ENCODE results near the gene NOL12.

Gene NOL12, protein sequence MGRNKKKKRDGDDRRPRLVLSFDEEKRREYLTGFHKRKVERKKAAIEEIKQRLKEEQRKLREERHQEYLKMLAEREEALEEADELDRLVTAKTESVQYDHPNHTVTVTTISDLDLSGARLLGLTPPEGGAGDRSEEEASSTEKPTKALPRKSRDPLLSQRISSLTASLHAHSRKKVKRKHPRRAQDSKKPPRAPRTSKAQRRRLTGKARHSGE

DNA sequence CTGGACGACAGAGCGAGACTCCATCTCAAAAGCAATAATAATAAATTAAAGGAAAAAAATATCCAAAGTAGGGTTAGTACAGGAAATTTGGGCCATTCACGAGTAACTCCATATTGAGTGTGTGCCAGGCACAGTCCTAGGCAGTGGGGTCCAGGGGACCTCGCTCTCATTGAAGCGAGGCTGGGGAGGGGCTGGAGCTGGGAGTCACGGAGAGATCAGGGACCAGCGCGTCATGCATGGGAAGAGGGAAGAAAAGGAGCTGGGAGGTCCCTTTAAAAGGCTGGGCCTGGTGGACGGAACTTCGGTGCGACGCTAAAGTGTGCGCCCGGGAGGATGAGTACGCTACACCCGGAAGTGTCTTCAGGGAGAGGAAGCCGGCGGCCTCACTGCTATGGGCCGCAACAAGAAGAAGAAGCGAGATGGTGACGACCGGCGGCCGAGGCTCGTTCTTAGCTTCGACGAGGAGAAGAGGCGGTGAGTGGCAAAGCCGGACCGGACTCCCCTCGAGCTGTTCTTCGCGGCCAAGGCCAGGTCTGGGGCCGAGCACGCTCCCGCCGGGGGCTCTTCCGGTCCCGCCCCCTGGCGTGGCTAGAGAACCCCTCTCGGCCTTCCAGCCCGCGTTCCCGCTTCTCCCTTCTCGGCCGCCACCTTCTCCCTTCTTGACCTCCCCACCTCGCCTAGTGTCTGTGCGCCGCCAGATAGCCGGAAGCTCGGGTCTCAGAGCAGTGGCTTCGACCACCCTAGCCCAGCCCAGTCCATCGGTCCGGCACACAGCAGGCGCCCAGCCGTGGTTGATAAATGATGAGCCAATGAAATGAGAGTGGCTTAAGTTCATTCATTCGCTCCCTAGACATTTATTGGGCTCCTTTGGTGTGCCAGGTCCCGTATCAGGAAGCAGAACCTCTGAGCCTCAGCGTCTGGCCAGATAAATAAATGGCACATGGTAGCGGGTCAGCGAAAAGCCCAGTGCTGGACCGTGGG lies at the start of gene NOL12:
Gene NOL12 (plus strand): TSS at position 342 of the 981 bp plus-strand sequence. CDS start 50 bp downstream, at position 392.
- Histone ChIP-seq H3K27ac (peak within 1 kb of the TSS; percentile 39 to 91), H3K4me3 (peak within 1 kb of the TSS; percentile 81)
- TF ChIP-seq, protein P1, sequence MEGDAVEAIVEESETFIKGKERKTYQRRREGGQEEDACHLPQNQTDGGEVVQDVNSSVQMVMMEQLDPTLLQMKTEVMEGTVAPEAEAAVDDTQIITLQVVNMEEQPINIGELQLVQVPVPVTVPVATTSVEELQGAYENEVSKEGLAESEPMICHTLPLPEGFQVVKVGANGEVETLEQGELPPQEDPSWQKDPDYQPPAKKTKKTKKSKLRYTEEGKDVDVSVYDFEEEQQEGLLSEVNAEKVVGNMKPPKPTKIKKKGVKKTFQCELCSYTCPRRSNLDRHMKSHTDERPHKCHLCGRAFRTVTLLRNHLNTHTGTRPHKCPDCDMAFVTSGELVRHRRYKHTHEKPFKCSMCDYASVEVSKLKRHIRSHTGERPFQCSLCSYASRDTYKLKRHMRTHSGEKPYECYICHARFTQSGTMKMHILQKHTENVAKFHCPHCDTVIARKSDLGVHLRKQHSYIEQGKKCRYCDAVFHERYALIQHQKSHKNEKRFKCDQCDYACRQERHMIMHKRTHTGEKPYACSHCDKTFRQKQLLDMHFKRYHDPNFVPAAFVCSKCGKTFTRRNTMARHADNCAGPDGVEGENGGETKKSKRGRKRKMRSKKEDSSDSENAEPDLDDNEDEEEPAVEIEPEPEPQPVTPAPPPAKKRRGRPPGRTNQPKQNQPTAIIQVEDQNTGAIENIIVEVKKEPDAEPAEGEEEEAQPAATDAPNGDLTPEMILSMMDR (IDR thresholded peaks at IDR 0.05), result no peak
- DNase-seq (ENCODE audit: low spot score), result no peak

DNA sequence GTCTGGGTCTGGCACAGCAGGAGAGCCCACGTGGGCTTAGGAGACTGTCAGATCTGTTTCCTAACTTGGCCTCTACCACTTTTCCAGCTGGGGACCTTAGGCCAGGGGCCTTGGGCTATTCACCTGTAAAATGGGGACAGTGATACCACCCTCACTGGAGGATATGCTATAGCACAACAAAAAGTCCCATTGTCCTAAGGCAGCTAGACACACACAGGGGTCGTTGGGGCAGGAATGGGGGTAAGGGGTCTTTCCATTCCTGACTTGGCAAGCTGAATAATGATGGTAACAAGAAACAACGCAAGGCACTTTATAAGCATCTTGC lies 49.2 kb upstream of the NOL12 start:
- no peak overlapping the region for H3K4me3 ChIP-seq
- no peak for DNase-seq (ENCODE audit: low spot score)
- peak overlapping the region in 1 of 2 donors; percentile 17 for H3K27ac ChIP-seq
- TF ChIP-seq, protein P1 (IDR thresholded peaks at IDR 0.05), result no peak

DNA sequence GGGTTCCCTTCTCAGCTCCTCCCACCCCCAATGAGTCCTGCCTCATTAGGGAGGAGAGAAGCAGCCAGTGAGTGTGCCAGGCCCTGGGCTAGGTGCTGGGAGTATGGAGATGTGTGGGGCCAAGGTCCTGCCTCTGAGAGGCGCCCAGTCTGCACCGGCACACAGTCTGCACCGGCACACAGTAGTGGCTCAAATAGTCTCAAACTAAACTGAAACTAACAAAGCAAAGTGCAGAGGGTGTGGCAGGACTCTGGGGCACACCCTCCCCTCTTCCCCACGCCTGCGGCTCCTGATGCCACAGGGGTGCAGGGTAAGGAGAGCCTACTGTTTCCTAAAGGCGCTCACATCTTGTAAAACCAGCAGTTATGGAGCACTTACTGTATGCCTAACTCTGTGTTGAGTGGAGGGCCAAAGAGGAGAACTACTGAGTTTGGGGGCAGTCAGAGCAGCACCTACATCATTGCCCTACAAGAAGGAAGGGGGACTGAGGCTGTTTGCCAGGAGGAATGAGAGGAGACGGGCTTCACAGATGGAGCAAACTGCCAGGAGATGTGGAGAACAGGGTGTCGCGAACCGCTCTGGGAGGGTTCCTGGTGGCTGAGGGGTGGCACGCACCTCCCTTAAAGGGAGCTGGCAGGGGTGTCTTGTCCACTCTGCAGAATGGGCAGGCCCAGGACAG lies 47.6 kb upstream of the NOL12 start:
- H3K4me3 ChIP-seq, result peak overlapping the region; percentile 79
- TF ChIP-seq, protein P1 (IDR thresholded peaks at IDR 0.05), result no peak
- DNase-seq (ENCODE audit: low spot score), result no peak
- peak overlapping the region in 1 of 2 donors; percentile 78 for H3K27ac ChIP-seq

DNA sequence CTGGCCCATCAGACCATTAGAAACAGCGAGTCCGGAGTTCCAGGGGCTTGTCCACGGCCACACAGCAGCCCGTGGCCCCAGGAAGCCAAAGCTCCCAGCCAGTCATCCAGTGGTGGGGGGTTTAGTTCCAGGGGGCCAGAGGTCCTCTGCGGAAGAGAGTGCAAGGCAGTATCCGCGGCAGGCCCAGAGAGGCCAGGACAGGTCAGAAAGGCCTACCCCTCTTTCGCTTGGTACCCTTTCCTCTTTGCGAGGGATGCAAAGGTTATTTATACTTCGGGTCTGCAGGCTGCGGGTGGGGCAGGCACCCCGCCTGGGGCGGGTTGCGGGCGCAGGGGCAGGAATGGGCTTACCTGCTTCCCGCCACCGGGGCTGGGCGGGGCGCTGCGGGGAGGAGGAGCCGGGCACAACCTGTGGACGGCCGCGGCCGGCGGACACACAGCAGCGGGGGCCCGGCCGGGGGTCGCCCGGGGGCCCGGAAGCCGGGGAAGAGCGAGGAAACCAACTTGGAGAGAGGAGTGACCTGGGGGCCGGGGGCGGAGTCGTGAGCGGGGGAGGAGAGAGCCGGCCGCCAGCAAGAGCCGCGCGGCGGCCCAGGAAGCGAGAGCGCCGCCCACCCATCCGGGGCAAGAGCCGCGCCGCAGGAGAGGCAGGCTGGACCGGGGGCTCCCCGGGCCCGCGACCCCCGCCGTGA lies 46.9 kb upstream of the NOL12 start, which contains the start of gene SH3BP1:
Gene SH3BP1 (plus strand): TSS at position 600 of the 691 bp plus-strand sequence. CDS start 119 bp downstream, outside the sequence.
- Histone ChIP-seq H3K4me3 (peak within 1 kb of the TSS; percentile 79), H3K27ac (peak within 1 kb of the TSS in 1 of 2 donors; percentile 78)
- no peak for DNase-seq (ENCODE audit: low spot score)
- TF ChIP-seq, protein P1 (IDR thresholded peaks at IDR 0.05), result no peak

DNA sequence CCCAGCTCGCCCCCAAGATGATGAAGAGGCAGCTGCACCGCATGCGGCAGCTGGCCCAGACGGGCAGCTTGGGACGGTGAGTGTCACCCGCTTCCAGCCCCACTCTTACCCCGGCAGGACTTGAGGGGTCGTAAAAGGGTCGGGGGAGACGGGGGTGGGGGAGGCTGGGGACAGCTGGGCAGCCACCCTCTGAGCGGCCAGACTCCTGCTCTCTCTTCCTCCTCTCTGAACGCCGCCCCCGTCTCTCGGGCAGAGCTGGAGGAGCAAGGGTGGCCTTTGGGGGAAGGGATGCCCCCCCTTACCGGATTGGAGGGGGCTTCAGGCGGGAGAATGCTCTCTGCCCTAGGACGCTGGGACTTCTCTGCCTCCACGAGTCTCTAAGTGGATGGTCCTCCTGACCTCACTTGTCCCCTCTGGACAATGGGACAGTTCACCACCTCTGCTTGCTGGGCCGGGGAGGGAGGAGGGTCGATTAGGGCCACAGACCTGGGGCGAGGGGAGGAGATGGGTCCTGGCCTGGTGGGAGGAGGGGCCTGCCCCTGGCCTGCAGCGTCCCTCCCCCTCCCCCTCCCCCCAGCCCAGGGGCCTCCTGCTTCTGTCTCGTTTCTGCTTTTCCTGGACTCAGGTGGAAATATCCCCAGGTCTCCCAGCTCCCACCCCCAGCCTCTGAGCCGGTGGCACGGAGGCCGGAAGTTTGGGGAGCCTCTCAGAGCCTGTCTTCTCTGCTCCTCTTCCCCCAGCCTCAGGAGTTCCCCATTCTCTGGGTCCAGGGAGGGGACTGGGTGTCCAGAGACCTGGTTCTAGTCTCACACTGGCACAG lies 46.2 kb upstream of the NOL12 start:
- TF ChIP-seq, protein P1 (IDR thresholded peaks at IDR 0.05), result no peak
- Histone ChIP-seq H3K4me3 (peak overlapping the region; percentile 79), H3K27ac (peak overlapping the region in 1 of 2 donors; percentile 78)
- no peak for DNase-seq (ENCODE audit: low spot score)
